ENCODE data around the gene TXNIP. TPM values are rescaled to one million over a fixed set of nuclear protein-coding genes. Genes with fewer than 3 reads are reported as not detected.
A peak's percentile ranks its signal among the peaks of the same experiment; 100 is the strongest.

The TXNIP gene
- total RNA-seq, 1 donor from 2014 or later: 157 TPM

DNA sequence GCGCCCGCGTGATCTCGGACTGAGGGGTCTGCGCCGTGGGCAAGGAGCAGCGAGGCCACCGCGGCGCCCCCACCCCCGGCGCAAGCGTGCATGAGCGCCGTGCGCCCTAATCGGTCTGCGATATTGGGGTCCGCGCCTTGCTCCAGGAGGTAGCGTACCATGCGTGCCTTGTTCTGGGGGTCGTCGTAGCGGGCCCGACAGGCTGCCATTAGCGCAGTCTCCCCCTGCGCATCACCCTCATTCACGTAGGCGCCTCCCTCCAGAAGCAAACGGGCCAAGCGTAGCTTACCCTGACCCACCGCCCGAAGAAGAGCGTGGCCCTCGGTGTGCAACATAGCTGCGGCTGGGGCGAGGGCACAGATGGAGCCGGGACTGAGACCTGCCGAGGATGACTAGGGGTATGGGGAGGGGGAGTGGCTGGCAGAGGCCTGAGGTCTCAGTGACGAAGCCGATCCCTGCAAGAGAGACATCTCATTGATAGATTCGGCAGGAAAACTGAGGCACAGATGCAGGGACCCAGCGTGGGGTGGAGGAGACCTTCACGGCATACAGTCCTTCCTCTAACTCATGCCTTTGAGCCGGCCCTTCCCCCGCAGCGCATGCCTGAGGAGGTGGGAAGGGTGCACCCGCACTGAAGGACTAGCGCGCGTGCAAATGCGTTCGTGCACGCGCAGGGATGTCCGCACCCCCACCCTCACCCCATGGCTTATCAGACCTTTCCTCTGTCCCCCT is 34.8 kb downstream of the TXNIP start:
- DNase-seq (ENCODE audit: low read depth) (no peak), FAIRE-seq (no peak)
- H3K36me3 Mint-ChIP-seq (ENCODE audit: low read depth, unreplicated experiment): no peaks in the 10 kb centered on the region
- H3K4me3 Mint-ChIP-seq (ENCODE audit: unreplicated experiment): peak overlapping the region; percentile 92
- H3K9me3 Mint-ChIP-seq (ENCODE audit: unreplicated experiment): no peaks in the 10 kb centered on the region
- Histone ChIP-seq H3K4me1 (ENCODE audit: insufficient read depth, low read length) (peaks cover 40% of the 10 kb centered on the region), H3K4me3 (ENCODE audit: insufficient read depth, low read depth, low read length) (peak overlapping the region; percentile 71), H3K79me2 (ENCODE audit: insufficient read depth, low read length) (peaks cover 14% of the 10 kb centered on the region), H3K9ac (ENCODE audit: low read length) (peak overlapping the region; percentile 73), H3K36me3 (ENCODE audit: insufficient read depth, low read length) (no peaks in the 10 kb centered on the region), H3K4me2 (ENCODE audit: low read length) (peak overlapping the region; percentile 93), H3K27ac (ENCODE audit: low read depth, low read length) (peak overlapping the region; percentile 9), H4K20me1 (ENCODE audit: insufficient read depth, low read length) (no peaks in the 10 kb centered on the region), H3K27me3 (ENCODE audit: insufficient read depth, low read length) (no peaks in the 10 kb centered on the region), H2AFZ (ENCODE audit: low read depth, low read length) (peak overlapping the region; percentile 96), H3K9me3 (ENCODE audit: insufficient read depth, low read depth, low read length) (no peaks in the 10 kb centered on the region)
- H3K4me1 Mint-ChIP-seq (ENCODE audit: low read depth, unreplicated experiment): peaks cover 33% of the 10 kb centered on the region
- H3K27ac Mint-ChIP-seq (ENCODE audit: unreplicated experiment): peak overlapping the region; percentile 73
- H3K27me3 Mint-ChIP-seq (ENCODE audit: low read depth, unreplicated experiment): no peaks in the 10 kb centered on the region
- TF ChIP-seq EZH2 (IDR thresholded peaks at IDR 0.05; ENCODE audit: insufficient read depth, low read length): no peak
- TF ChIP-seq, protein P1, sequence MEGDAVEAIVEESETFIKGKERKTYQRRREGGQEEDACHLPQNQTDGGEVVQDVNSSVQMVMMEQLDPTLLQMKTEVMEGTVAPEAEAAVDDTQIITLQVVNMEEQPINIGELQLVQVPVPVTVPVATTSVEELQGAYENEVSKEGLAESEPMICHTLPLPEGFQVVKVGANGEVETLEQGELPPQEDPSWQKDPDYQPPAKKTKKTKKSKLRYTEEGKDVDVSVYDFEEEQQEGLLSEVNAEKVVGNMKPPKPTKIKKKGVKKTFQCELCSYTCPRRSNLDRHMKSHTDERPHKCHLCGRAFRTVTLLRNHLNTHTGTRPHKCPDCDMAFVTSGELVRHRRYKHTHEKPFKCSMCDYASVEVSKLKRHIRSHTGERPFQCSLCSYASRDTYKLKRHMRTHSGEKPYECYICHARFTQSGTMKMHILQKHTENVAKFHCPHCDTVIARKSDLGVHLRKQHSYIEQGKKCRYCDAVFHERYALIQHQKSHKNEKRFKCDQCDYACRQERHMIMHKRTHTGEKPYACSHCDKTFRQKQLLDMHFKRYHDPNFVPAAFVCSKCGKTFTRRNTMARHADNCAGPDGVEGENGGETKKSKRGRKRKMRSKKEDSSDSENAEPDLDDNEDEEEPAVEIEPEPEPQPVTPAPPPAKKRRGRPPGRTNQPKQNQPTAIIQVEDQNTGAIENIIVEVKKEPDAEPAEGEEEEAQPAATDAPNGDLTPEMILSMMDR (IDR thresholded peaks at IDR 0.05; ENCODE audit: insufficient read depth, low read depth, low read length): no peak

DNA sequence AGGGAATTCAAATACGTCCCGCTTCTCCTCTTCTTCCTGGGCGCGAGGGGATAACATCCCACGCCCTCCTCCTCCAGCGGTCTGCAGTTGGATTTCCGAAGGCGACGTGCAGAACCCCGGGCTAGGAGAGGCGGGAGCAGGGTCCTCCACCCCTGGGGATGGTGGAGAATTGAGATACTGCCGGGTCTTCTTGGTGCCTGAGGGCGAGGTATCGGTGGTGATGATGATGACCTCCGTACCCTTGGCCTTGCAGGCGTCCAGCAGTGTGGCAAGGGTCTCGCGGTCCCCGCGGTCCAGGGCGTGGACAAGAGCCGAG is 35.3 kb downstream of the TXNIP start:
- peak overlapping the region; percentile 96 for H2AFZ ChIP-seq (ENCODE audit: low read depth, low read length)
- H3K4me1 Mint-ChIP-seq (ENCODE audit: low read depth, unreplicated experiment): peaks cover 34% of the 10 kb centered on the region
- H3K36me3 Mint-ChIP-seq (ENCODE audit: low read depth, unreplicated experiment): no peaks in the 10 kb centered on the region

More for the DNA sequence above, 35.3 kb downstream of the TXNIP start:
- DNase-seq (ENCODE audit: low read depth): no peak
- Mint-ChIP-seq H3K27me3 (ENCODE audit: low read depth, unreplicated experiment) (no peaks in the 10 kb centered on the region), H3K4me3 (ENCODE audit: unreplicated experiment) (peak overlapping the region; percentile 92), H3K27ac (ENCODE audit: unreplicated experiment) (peak overlapping the region; percentile 88), H3K9me3 (ENCODE audit: unreplicated experiment) (no peaks in the 10 kb centered on the region)
- no peaks in the 10 kb centered on the region for H3K36me3 ChIP-seq (ENCODE audit: insufficient read depth, low read length)
- FAIRE-seq: no peak
- H3K4me2 ChIP-seq (ENCODE audit: low read length): peak overlapping the region; percentile 93
- H3K9ac ChIP-seq (ENCODE audit: low read length): peak overlapping the region; percentile 73
- no peaks in the 10 kb centered on the region for H4K20me1 ChIP-seq (ENCODE audit: insufficient read depth, low read length)
- H3K27me3 ChIP-seq (ENCODE audit: insufficient read depth, low read length): no peaks in the 10 kb centered on the region
- peaks cover 19% of the 10 kb centered on the region for H3K79me2 ChIP-seq (ENCODE audit: insufficient read depth, low read length)
- no peak for TF ChIP-seq EZH2 (IDR thresholded peaks at IDR 0.05; ENCODE audit: insufficient read depth, low read length)
- TF ChIP-seq, protein P1 (IDR thresholded peaks at IDR 0.05; ENCODE audit: insufficient read depth, low read depth, low read length): no peak
- H3K9me3 ChIP-seq (ENCODE audit: insufficient read depth, low read depth, low read length): no peaks in the 10 kb centered on the region
- peak overlapping the region; percentile 71 for H3K4me3 ChIP-seq (ENCODE audit: insufficient read depth, low read depth, low read length)
- H3K27ac ChIP-seq (ENCODE audit: low read depth, low read length): peak overlapping the region; percentile 12
- peaks cover 41% of the 10 kb centered on the region for H3K4me1 ChIP-seq (ENCODE audit: insufficient read depth, low read length)

Measured in astrocyte (in vitro differentiated cells and primary cell).